Smooth muscle cell (in vitro differentiated cells): ENCODE measurements around the gene GPR17. TPM values are rescaled to one million over a fixed set of nuclear protein-coding genes. Genes with fewer than 3 reads are reported as not detected.

Source experiments
- DNase-seq: peaks from one replicate; lab custom pipeline; 2025; ENCODE audit not compliant: unreplicated experiment; lab: John Stamatoyannopoulos, UW
- H2AFZ ChIP-seq: fragments of 200-600 bp; sonication (generic); 2 replicates; pipeline ENCODE4 v1.6.0; 2016; ENCODE audit warnings: antibody characterized with exemption, low read depth, mild to moderate bottlenecking
- H3F3A ChIP-seq: fragments of 200-600 bp; sonication (generic); 2 replicates; pipeline ENCODE4 v1.6.0; 2017; ENCODE audit warnings: antibody characterized with exemption, low read depth
- H3K27ac ChIP-seq: fragments of 200-600 bp; sonication (generic); 2 replicates; pipeline ENCODE4 v1.5.1; 2016; ENCODE audit warnings: low read depth, mild to moderate bottlenecking
- H3K27me3 ChIP-seq: fragments of 200-600 bp; sonication (generic); 2 replicates; pipeline ENCODE4 v1.6.1; 2016; ENCODE audit warnings: low read depth, mild to moderate bottlenecking
- H3K36me3 ChIP-seq: fragments of 200-600 bp; sonication (generic); 2 replicates; pipeline ENCODE4 v1.5.1; 2016; ENCODE audit warnings: low read depth
- H3K4me1 ChIP-seq: fragments of 200-600 bp; sonication (generic); 2 replicates; pipeline ENCODE4 v1.5.1; 2016; ENCODE audit warnings: low read depth
- H3K4me2 ChIP-seq: fragments of 200-600 bp; sonication (generic); 2 replicates; pipeline ENCODE4 v1.6.0; 2016; ENCODE audit warnings: mild to moderate bottlenecking
- H3K4me3 ChIP-seq: fragments of 200-600 bp; sonication (generic); 2 replicates; pipeline ENCODE4 v1.5.1; 2016; ENCODE audit warnings: mild to moderate bottlenecking
- H3K79me2 ChIP-seq: fragments of 200-600 bp; sonication (generic); 2 replicates; pipeline ENCODE4 v1.6.0; 2016; ENCODE audit warnings: low read depth, mild to moderate bottlenecking
- H3K9ac ChIP-seq: fragments of 200-600 bp; sonication (generic); 2 replicates; pipeline ENCODE4 v1.6.0; 2016; ENCODE audit warnings: low read depth
- H3K9me3 ChIP-seq: fragments of 200-600 bp; sonication (generic); replicated peaks from 2 replicates; pipeline ENCODE4 v1.5.1; 2016; ENCODE audit warnings: low read depth
- H4K20me1 ChIP-seq: fragments of 200-600 bp; sonication (generic); 2 replicates; pipeline ENCODE4 v1.6.0; 2016; ENCODE audit warnings: low read depth
- CTCF ChIP-seq: fragments of 200-600 bp; sonication (generic); IDR thresholded peaks from 2 replicates; pipeline ENCODE4 v1.5.1; 2017; ENCODE audit warnings: borderline replicate concordance, mild to moderate bottlenecking, antibody characterized with exemption; ENCODE audit not compliant: insufficient read depth, poor library complexity, severe bottlenecking
- WGBS: methylation state at CpG from one replicate; pipeline ENCODE4 v1.1.7; 2016; ENCODE audit warnings: low lambda C conversion rate; 5-methylcytosine and 5-hydroxymethylcytosine counted together
- polyA plus RNA-seq: library from polyadenylated mRNA; unstranded; fragments of >200 nt; fragmentation: Nextera tagmentation; extraction: Ambion mirVana; gene quantifications from 2 replicates; pipeline ENCODE4 v1.2.1, GENCODE V29; 2016
- total RNA-seq: library from RNA; depleted of rRNA; stranded (reverse); fragments of >200 nt; gene quantifications from 2 replicates; pipeline ENCODE4 v1.2.3, GENCODE V29; 2014

GPR17 gene
- total and polyA plus RNA-seq, 2 experiments from 2014 or later = not detected

- Histone ChIP-seq H2AFZ (no peak overlapping the region), H3K27ac (peak overlapping the region; percentile 67), H3K4me2 (peak overlapping the region; percentile 75), H3K36me3 (no peaks in the 10 kb centered on the region), H3F3A (no peaks in the 10 kb centered on the region), H3K79me2 (no peaks in the 10 kb centered on the region), H4K20me1 (no peaks in the 10 kb centered on the region), H3K4me1 (peaks cover 12% of the 10 kb centered on the region), H3K4me3 (no peak overlapping the region), H3K9ac (peak overlapping the region; percentile 55), H3K27me3 (no peaks in the 10 kb centered on the region), H3K9me3 (no peaks in the 10 kb centered on the region)
- no peak for DNase-seq
- 64% methylated on average over 21 of the region's 23 CpGs for WGBS
- no peak for TF ChIP-seq CTCF
These were observed 7.4 kb upstream of the GPR17 start for GRCh38 chr2:127638361-127639110.

GRCh38 chr2:127639111-127639474 lies 6.9 kb upstream of the GPR17 start:
- no peaks in the 10 kb centered on the region for H3K79me2 ChIP-seq
- H4K20me1 ChIP-seq = no peaks in the 10 kb centered on the region
- H3K27me3 ChIP-seq = no peaks in the 10 kb centered on the region
- H3K9me3 ChIP-seq = no peaks in the 10 kb centered on the region
- TF ChIP-seq CTCF = no peak
- no peak overlapping the region for H3K4me3 ChIP-seq
- H3F3A ChIP-seq = no peaks in the 10 kb centered on the region
- no peak overlapping the region for H3K4me2 ChIP-seq
- no peak for DNase-seq
- no peak overlapping the region for H2AFZ ChIP-seq
- no peak overlapping the region for H3K9ac ChIP-seq
- H3K4me1 ChIP-seq = peaks cover 12% of the 10 kb centered on the region
- no peaks in the 10 kb centered on the region for H3K36me3 ChIP-seq
- 96% methylated on average over 13 of the region's 13 CpGs for WGBS
- no peak overlapping the region for H3K27ac ChIP-seq

GRCh38 chr2:127640082-127641072 lies 5.6 kb upstream of the GPR17 start:
- Histone ChIP-seq H3K4me1 (peaks cover 12% of the 10 kb centered on the region), H2AFZ (no peak overlapping the region), H3K9me3 (no peaks in the 10 kb centered on the region), H3K9ac (no peak overlapping the region), H3K4me2 (no peak overlapping the region), H3K79me2 (no peaks in the 10 kb centered on the region), H3K36me3 (no peaks in the 10 kb centered on the region), H4K20me1 (no peaks in the 10 kb centered on the region), H3F3A (no peaks in the 10 kb centered on the region), H3K27ac (no peak overlapping the region), H3K4me3 (no peak overlapping the region), H3K27me3 (no peaks in the 10 kb centered on the region)
- WGBS = 92% methylated on average over 25 of the region's 25 CpGs
- peak; percentile 15 for TF ChIP-seq CTCF
- DNase-seq = no peak
